NCI-H2196 (cell line): ENCODE measurements around the gene ADPRS.

ENCODE experiments used
- DNase-seq: peaks from one replicate; lab custom pipeline; 2025; ENCODE audit not compliant: unreplicated experiment; lab: John Stamatoyannopoulos, UW

Gene ADPRS

GRCh38 chr1:36088577-36089392 lies at the start of gene ADPRS:
ADPRS (plus strand) TSS chr1:36088892; CDS start chr1:36088905, 13 bp downstream.
- peak; percentile 88 for DNase-seq

- DNase-seq, result no peak
Observed at GRCh38 chr1:36040238-36040637, 48.5 kb upstream of the ADPRS start.

- no peak for DNase-seq
Observed at GRCh38 chr1:36051821-36052220, 36.9 kb upstream of the ADPRS start.

- no peak for DNase-seq
Observed at GRCh38 chr1:36053978-36054377, 34.7 kb upstream of the ADPRS start.

- no peak for DNase-seq
Observed at GRCh38 chr1:36055706-36056105, 33.0 kb upstream of the ADPRS start.

GRCh38 chr1:36062315-36062714 lies 26.4 kb upstream of the ADPRS start:
- DNase-seq, result no peak

- DNase-seq, result no peak
Observed at GRCh38 chr1:36067871-36068270, 20.8 kb upstream of the ADPRS start.

GRCh38 chr1:36068866-36069265 lies 19.8 kb upstream of the ADPRS start:
- no peak for DNase-seq

GRCh38 chr1:36070349-36070748 lies 18.3 kb upstream of the ADPRS start:
- peak; percentile 13 for DNase-seq

- DNase-seq, result no peak
Observed at GRCh38 chr1:36076979-36077573, 11.6 kb upstream of the ADPRS start.

GRCh38 chr1:36080236-36080635 lies 8.5 kb upstream of the ADPRS start:
- no peak for DNase-seq

- no peak for DNase-seq
Observed at GRCh38 chr1:36080801-36081200, 7.9 kb upstream of the ADPRS start.

- no peak for DNase-seq
Observed at GRCh38 chr1:36081926-36082485, 6.7 kb upstream of the ADPRS start.

GRCh38 chr1:36083219-36083618 lies 5.5 kb upstream of the ADPRS start:
- no peak for DNase-seq

GRCh38 chr1:36083635-36084496 lies 4.8 kb upstream of the ADPRS start, which contains the start of gene TEKT2:
TEKT2 (plus strand) TSS chr1:36084094; CDS start chr1:36084922, 828 bp downstream.
- peak; percentile 79 for DNase-seq

GRCh38 chr1:36084497-36085115 lies 4.1 kb upstream of the ADPRS start:
- no peak for DNase-seq

GRCh38 chr1:36085126-36085525 lies 3.6 kb upstream of the ADPRS start:
- DNase-seq, result no peak

GRCh38 chr1:36085686-36086526 lies 2.8 kb upstream of the ADPRS start:
- DNase-seq, result no peak

GRCh38 chr1:36086529-36087232 lies 2.0 kb upstream of the ADPRS start:
- DNase-seq, result no peak
